Endothelial cell of umbilical vein (primary cell): ENCODE data around the gene APP. TPM values are rescaled to one million over a fixed set of nuclear protein-coding genes. Genes with fewer than 3 reads are reported as not detected.

ENCODE experiments used
- BruUV-seq: library from RNA; stranded (reverse); fragments of 400-500 nt; replicated peaks from 2 replicates; lab custom pipeline; 2021; lab: Mats Ljungman, UMichigan
- CTCF ChIA-PET: fragments of 300-600, 350-600 bp; sonication (Branson Sonifier 250); formaldehyde crosslinking; loops from one replicate; lab custom pipeline; 2021; ENCODE audit warnings: antibody characterized with exemption, inconsistent platforms; lab: Charles Lee
- POLR2A ChIA-PET: fragments of 300-600, 350-600 bp; sonication (Branson Sonifier 250); formaldehyde crosslinking; loops from one replicate; lab custom pipeline; 2021; ENCODE audit warnings: antibody characterized with exemption, inconsistent platforms; lab: Charles Lee
- DNase-seq: peaks from one replicate; pipeline ENCODE4 v3.0.0-alpha.2; 2011; ENCODE audit warnings: low read depth, low spot score
- FAIRE-seq: peaks from 2 replicates; lab custom pipeline; 2011; peaks lifted over from hg19 to GRCh38; lab: Jason Lieb, UNC
- H2AFZ ChIP-seq: 2 replicates; pipeline ENCODE4 v1.6.0; 2012; ENCODE audit warnings: low read depth, low read length, control low read depth, inconsistent platforms
- H3K27ac ChIP-seq: 2 replicates; pipeline ENCODE4 v1.5.1; 2011; ENCODE audit warnings: low read depth, mild to moderate bottlenecking, control low read depth, low read length, moderate library complexity; ENCODE audit not compliant: insufficient read depth
- H3K27me3 ChIP-seq, 2 experiments: 2 replicates each; pipeline versions ENCODE4 v1.6.0 to v1.6.1; 2011; ENCODE audit warnings: low read length in 2 of 2, mixed read lengths in 1 of 2; ENCODE audit not compliant: control insufficient read depth in 2 of 2, insufficient read depth in 2 of 2
- H3K36me3 ChIP-seq, 2 experiments: 2 replicates in 1 of 2; 3 replicates in 1 of 2; pipeline ENCODE4 v1.5.1; 2011; ENCODE audit warnings: low read length in 2 of 2, mild to moderate bottlenecking in 1 of 2, moderate library complexity in 1 of 2; ENCODE audit not compliant: control insufficient read depth in 2 of 2, insufficient read depth in 2 of 2; ENCODE audit errors: extremely low read depth in 1 of 2
- H3K4me1 ChIP-seq: 3 replicates; pipeline ENCODE4 v1.5.1; 2011; ENCODE audit warnings: mild to moderate bottlenecking, low read length; ENCODE audit not compliant: control insufficient read depth, insufficient read depth; ENCODE audit errors: extremely low read depth
- H3K4me2 ChIP-seq: 2 replicates; pipeline ENCODE4 v1.6.1; 2011; ENCODE audit warnings: low read length, control low read depth, mixed read lengths; ENCODE audit not compliant: insufficient read depth
- H3K4me3 ChIP-seq, 3 experiments: fragments of 200-600 bp in 1 of 3; sonication (generic), shearing (Covaris generic) in 1 of 3; replicated peaks in 1 of 3; 2 replicates each; pipeline ENCODE4 v1.5.1; 2011 to 2016; ENCODE audit warnings: control low read depth in 3 of 3, low read length in 3 of 3, mild to moderate bottlenecking in 2 of 3, inconsistent platforms in 1 of 3, low read depth in 1 of 3, moderate library complexity in 1 of 3; ENCODE audit not compliant: insufficient read depth in 1 of 3
- H3K79me2 ChIP-seq: 2 replicates; pipeline ENCODE4 v1.6.0; 2012; ENCODE audit warnings: low read length, inconsistent platforms; ENCODE audit not compliant: control insufficient read depth, insufficient read depth
- H3K9ac ChIP-seq: replicated peaks from 2 replicates; pipeline ENCODE3; 2011; ENCODE audit warnings: low read length, control low read depth; ENCODE audit not compliant: insufficient read depth; ENCODE audit errors: extremely low read depth
- H3K9me1 ChIP-seq: replicated peaks from 3 replicates; pipeline ENCODE4 v1.6.0; 2011; ENCODE audit warnings: mild to moderate bottlenecking, low read length; ENCODE audit not compliant: control insufficient read depth, insufficient read depth; ENCODE audit errors: extremely low read depth
- H3K9me3 ChIP-seq: replicated peaks from 2 replicates; pipeline ENCODE4 v1.5.1; 2012; ENCODE audit warnings: low read length, inconsistent platforms; ENCODE audit not compliant: control insufficient read depth, insufficient read depth
- H4K20me1 ChIP-seq: replicated peaks from 2 replicates; pipeline ENCODE3; 2011; ENCODE audit warnings: mild to moderate bottlenecking, low read length; ENCODE audit not compliant: control insufficient read depth, insufficient read depth; ENCODE audit errors: extremely low read depth
- EZH2 ChIP-seq: IDR thresholded peaks from 2 replicates; pipeline ENCODE4 v1.6.1; 2012; ENCODE audit warnings: borderline replicate concordance, low read depth, mild to moderate bottlenecking, moderate library complexity, low read length, inconsistent platforms; ENCODE audit not compliant: severe bottlenecking
- FOS ChIP-seq: IDR thresholded peaks from 2 replicates; pipeline ENCODE4 v1.6.1; 2011; ENCODE audit warnings: mild to moderate bottlenecking, low read length, moderate library complexity, borderline replicate concordance; ENCODE audit not compliant: insufficient read depth
- GATA2 ChIP-seq: IDR thresholded peaks from 2 replicates; pipeline ENCODE4 v1.7.0; 2011; ENCODE audit warnings: low read depth, mild to moderate bottlenecking, moderate library complexity, mixed read lengths, low read length; ENCODE audit not compliant: insufficient read length, insufficient read depth
- JUN ChIP-seq: IDR thresholded peaks from 2 replicates; pipeline ENCODE4 v1.6.1; 2011; ENCODE audit warnings: borderline replicate concordance, low read depth; ENCODE audit not compliant: insufficient read length, insufficient read depth
- MYC ChIP-seq: IDR thresholded peaks from one replicate; pipeline ENCODE4 v1.6.1; 2011; ENCODE audit warnings: mild to moderate bottlenecking, low read depth, low read length
- POLR2A ChIP-seq: IDR thresholded peaks from 2 replicates; pipeline ENCODE4 v1.6.1; 2012; ENCODE audit warnings: low read depth, mild to moderate bottlenecking, control low read depth, low read length
- POLR2AphosphoS5 ChIP-seq: IDR thresholded peaks from 2 replicates; pipeline ENCODE4 v1.6.1; 2012; ENCODE audit warnings: low read depth, mild to moderate bottlenecking, control low read depth, low read length, moderate library complexity; ENCODE audit not compliant: insufficient read depth
- dilution Hi-C: fragments of 300-500 bp; cut with MboI; formaldehyde crosslinking; loops from one replicate; pipeline ENCODE4 v1.15.0; 2019; ENCODE audit warnings: low sequenced_read_pairs; ENCODE audit not compliant: extremely low pct_ligation_motif_present
- intact Hi-C: fragments of 100-400 bp; cut with micrococcal nuclease; formaldehyde crosslinking; loops from one replicate; pipeline ENCODE4 v1.10.0; 2022
- polyA plus RNA-seq, 4 experiments: library from polyadenylated mRNA; depleted of rRNA in 3 of 4; stranded (reverse) in 3 of 4; unstranded in 1 of 4; fragments of >200 nt; gene quantifications; 2 replicates each; pipeline versions ENCODE4 v1.2.1 to v1.2.3, GENCODE V29; 2011 to 2012; ENCODE audit warnings: missing spikeins in 1 of 4
- total RNA-seq: library from RNA; stranded (reverse); gene quantifications from 2 replicates; pipeline ENCODE4 v1.2.3, GENCODE V29; 2021
- TF ChIP-seq, protein P1 (sequence below), 2 donors: IDR thresholded peaks; 1 replicate in 1 of 2; 2 replicates in 1 of 2; pipeline ENCODE4 v1.5.1; 2011; ENCODE audit warnings: low read length in 2 of 2, mild to moderate bottlenecking in 2 of 2, moderate library complexity in 2 of 2, control low read depth in 1 of 2, inconsistent platforms in 1 of 2, low read depth in 1 of 2; ENCODE audit not compliant: insufficient read depth in 1 of 2; ENCODE audit errors: extremely low read depth in 1 of 2
- TF ChIP-seq, protein P2 (sequence below): IDR thresholded peaks from 2 replicates; pipeline ENCODE4 v1.6.1; 2011; ENCODE audit not compliant: insufficient read depth, insufficient read length

The APP gene
- total and polyA plus RNA-seq, 2 donors (not counting 3 experiments of a cell fraction or from before 2014, with no cell fraction given): 914 to 928 TPM

DNA sequence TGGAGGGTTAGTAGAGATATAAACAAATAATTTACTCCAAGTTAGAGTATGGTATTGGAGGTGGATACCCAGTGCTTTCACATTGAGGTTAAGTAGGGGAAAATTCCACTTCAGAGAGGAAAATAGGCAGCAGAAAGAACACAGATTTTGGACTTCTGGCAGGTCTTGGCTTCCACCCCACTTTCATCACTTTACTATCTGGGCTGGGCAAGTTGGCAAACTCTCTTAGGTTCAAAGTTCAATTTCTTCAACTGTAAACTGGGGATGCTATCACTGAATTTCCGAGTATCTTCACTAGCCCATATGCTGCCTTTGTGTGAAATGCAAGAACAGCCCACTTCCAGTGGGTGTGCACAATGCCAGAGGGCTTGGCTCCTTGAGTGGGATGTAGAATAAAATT, 220.9 kb downstream of the APP start:
- H3K4me2 ChIP-seq: no peak overlapping the region
- DNase-seq (no peak), FAIRE-seq (no peak)
- H3K4me3 ChIP-seq: no peak overlapping the region
- BruUV-seq: no TSS peak
- no peak overlapping the region for H3K27ac ChIP-seq
- no peaks in the 10 kb centered on the region for H3K9me1 ChIP-seq
- peaks cover 32% of the 10 kb centered on the region for H3K79me2 ChIP-seq
- dilution Hi-C loops: no loop called here
- TF ChIP-seq, protein P1, sequence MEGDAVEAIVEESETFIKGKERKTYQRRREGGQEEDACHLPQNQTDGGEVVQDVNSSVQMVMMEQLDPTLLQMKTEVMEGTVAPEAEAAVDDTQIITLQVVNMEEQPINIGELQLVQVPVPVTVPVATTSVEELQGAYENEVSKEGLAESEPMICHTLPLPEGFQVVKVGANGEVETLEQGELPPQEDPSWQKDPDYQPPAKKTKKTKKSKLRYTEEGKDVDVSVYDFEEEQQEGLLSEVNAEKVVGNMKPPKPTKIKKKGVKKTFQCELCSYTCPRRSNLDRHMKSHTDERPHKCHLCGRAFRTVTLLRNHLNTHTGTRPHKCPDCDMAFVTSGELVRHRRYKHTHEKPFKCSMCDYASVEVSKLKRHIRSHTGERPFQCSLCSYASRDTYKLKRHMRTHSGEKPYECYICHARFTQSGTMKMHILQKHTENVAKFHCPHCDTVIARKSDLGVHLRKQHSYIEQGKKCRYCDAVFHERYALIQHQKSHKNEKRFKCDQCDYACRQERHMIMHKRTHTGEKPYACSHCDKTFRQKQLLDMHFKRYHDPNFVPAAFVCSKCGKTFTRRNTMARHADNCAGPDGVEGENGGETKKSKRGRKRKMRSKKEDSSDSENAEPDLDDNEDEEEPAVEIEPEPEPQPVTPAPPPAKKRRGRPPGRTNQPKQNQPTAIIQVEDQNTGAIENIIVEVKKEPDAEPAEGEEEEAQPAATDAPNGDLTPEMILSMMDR (IDR thresholded peaks at IDR 0.05; ENCODE audit: extremely low read depth in 1 of 2, insufficient read depth in 1 of 2, low read depth in 1 of 2, low read length in 2 of 2): no peak
- no peak for TF ChIP-seq MYC
- no peak for TF ChIP-seq POLR2A
- TF ChIP-seq JUN: no peak
- no peak for TF ChIP-seq POLR2AphosphoS5
- no peak for TF ChIP-seq GATA2
- no peak for TF ChIP-seq EZH2
- no peak for TF ChIP-seq FOS
- TF ChIP-seq, protein P2, sequence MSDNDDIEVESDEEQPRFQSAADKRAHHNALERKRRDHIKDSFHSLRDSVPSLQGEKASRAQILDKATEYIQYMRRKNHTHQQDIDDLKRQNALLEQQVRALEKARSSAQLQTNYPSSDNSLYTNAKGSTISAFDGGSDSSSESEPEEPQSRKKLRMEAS: no peak
- ChIA-PET POLR2A (no interaction called here), CTCF (interaction anchor here (0.6 to 1.1 kb wide), 2 partner anchors 54 to 121 kb away, joined by 3 to 4 read pairs; no protein-coding TSS in a partner anchor)
- no peaks in the 10 kb centered on the region for H3K27me3 ChIP-seq
- intact Hi-C loops: no loop called here
- H4K20me1 ChIP-seq: no peaks in the 10 kb centered on the region
- no peak overlapping the region for H2AFZ ChIP-seq
- H3K4me1 ChIP-seq: peaks cover 34% of the 10 kb centered on the region
- peaks cover 8 to 10% of the 10 kb centered on the region in 2 experiments for H3K36me3 ChIP-seq
- H3K9me3 ChIP-seq: no peaks in the 10 kb centered on the region
- H3K9ac ChIP-seq: no peak overlapping the region
